ENCODE results near the gene ZMYND10.

ZMYND10 gene

DNA sequence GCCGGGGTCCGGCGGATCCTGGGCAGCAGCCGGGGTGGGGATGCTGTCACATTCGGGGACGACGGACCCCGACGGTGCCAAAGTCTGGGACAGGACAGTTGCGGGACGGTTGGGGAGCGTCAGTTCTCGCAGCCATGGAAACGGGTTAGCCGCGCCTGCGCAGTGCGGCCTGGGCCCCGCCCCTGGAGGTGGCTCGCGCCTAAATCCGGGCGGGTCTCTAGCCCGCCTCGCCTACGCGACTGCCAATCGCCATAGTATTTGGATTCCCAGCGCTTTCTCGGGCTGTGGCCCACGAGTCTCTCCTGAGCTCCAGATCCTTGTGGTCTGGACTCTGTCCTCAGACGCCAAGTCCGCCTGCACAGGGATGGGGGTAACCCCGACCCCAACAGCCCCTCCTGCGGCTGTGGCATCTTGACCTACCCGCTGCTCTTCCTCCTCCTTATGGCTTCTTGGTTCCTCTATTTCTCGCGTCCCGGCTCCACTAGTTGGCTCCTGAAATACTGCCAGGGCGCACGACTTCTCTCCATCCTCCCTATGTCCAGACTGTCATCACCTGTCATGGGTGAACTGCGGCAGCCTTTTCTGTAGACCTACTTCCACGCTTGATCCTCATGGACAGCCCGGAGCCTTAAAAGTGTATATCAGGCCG is at the start of gene ZMYND10:
ZMYND10 (minus strand) TSS at position 147 of the 649 bp plus-strand sequence. CDS start 153 bp downstream, outside the sequence.
- DNase-seq, result peak; percentile 85

DNA sequence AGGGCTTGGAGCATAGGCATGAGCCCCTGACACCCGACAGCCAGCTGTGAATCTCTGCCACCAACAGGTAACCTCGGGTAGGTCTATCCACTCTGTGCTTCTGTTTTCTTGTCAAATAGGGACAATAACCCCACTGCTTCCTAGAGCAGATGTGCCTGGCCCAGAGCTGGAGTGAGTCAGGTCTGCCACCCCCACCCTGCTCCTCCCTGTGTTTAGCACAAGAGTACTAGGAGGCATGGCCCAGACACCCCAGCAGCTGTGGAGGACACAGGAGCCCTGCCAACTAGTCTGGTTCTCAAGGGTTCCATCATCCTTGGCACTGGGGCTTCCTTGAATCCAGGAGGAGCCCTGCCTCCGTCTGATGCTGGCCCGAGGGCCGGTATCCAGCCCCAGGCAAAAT is 47.5 kb upstream of the ZMYND10 start:
- DNase-seq, result no peak

DNA sequence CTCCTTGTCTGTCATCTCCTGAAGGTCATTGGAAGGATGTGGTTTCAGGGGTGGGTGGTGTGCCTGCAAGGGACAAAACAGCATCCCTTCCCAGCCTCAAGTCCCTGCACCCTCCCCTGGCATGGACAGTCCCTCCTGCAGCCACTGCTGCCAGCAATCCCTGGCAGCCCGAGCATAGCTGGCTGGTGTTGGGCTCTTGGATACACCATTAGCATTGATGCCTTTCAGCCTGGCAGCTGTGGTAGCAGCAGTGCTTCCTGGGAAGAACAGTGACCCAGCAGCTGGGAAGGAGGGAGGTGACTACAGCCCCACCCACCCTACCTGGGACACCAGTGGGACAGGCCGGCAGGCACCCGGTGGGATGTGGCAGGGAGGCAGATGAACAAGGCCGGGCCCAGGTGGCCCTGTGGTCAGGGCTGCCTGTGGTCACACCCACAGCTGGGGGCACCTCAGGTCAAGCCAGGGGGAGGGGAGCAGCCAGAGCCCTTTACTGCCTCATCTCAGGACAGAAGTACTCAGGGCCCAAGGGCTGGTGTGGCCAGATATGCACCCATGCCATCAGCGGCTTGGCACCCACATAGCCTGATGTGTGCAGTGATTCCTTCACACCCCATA is 46.7 kb upstream of the ZMYND10 start:
- DNase-seq, result no peak

DNA sequence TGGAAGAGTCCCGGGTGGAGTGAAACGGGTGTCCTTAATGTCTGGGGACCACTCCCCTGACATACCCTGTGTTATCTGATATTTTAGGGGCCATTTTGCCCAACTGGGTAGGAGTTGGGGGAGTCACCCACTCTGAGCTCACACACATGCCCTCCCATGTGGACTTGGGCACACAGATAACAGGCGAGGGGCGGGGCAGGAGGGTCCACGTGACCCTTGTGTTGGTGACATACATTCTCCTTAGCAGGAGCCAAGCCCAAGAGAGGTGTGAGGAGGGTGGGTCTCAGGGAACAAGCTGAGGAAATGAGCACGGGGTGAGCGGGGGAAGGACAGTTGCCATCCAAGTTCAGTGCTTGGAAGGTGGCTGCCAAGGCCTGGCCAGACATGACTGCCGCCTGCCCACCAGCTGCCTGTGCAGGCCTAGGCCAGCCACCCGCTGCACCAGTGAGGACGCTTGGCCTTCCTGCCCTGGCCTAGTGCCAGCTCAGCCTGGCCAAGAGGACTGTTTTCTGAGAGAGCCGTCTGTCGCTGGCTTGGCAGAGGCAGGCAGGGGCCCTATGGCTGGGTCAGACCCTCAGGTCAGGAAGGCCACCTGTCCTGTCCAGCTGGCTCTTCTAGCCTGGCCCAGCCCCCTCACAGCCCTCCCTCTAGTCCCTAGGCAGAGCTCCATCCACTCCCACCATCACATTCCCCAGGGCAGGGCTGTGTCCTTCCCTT is 45.1 kb upstream of the ZMYND10 start:
- no peak for DNase-seq

DNA sequence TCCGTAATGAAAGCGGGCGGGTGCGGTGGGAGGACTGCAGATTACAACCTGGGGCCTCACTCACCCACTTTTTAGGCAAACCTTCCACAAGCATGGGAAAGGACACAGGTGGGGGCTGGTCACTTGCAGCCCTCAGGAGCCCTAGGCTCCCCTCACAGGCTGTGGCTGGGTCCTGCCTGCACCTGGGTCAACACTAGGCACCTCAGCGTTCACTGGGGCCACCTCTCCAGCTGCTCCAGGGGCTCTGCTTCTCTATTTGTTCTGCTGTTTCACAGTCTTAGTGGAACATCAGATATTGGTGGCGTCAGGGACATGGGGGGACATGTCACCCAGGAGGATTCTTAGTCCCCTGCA is 43.9 kb upstream of the ZMYND10 start:
- no peak for DNase-seq

DNA sequence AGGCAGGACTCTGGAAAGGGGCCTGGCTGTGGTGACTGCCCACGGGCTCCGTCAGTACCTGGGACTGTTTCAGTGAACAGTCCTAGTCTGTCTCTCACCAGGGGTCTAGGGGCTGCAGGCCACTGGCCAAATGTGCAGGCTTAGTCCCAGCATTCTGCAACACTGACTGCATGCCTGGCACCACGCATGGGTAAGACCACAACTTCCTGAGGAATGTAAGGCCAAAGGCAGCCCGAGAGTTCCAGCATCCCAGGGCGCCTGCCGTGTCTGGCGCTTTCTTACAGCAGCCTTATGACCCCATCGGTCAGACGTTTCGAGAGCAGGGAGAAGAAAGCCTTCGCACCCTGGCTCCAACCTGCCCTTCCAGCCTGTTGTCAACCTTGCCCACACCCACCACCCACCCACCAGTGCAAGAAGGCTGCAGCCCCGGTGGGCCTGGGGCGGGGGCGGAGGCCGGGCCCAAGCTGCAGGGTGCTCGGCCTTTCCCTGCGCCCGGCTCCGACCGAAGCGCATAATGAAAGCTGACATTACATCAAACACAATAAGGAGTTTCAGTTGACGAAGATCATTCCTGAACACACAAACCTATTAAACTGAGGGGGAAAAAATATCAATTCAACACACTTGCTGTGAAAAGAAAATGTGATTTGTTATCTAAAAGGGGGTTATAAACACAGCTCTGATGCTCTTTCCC is 43.3 kb upstream of the ZMYND10 start:
- no peak for DNase-seq

DNA sequence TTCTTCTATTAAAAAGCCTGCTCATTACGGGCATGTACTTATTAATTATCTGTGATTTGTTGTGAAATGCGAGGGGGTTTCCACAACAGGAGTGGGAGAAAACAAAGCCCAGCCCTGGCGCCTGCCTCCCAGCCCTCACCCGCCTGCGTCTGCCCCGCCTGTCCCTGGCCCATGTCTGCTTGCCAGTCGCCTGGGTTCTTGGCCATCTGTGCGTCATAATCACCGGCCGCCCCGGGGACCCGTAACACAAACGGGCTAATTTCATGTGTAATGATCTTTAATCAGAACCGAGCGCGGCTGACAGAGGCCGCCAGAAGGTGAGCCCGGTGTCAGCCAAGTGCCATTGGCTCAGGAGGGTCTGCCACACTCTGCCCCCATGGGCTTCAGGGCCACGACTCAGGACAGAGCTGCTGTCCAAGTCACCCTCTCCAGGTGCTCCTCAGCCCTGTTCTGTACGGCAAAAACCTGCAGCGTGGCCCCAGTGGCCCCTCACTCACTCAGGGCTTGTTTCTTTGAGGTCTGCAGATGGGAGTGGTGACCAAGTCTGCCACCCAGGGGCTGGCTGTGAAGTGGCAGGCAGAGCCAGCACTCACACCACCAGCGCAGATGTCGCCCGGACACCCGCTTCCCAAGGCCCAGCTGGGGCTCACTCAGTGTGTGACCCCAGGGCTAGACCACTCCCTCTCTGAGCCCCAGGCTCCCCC is 42.6 kb upstream of the ZMYND10 start:
- no peak for DNase-seq

DNA sequence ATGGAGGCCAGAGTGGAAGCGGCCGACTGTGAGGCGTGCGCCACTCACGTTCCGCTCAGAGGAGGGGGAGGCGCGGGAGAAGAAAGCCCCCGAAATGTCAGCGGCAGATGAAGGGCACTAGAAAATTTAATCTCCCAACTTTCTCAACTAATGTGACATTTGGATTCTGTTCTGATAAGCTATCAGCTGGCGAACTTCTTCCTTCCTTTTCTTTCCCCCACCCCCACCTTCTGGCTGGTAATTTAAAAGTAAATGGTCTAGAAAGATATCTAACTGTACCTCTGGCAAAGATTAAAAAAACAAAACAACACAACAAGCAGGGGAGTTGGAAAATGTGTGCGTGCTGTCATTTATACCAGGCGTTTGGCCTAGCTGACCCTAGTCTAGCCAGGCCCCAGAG is 40.2 kb upstream of the ZMYND10 start:
- DNase-seq, result no peak

DNA sequence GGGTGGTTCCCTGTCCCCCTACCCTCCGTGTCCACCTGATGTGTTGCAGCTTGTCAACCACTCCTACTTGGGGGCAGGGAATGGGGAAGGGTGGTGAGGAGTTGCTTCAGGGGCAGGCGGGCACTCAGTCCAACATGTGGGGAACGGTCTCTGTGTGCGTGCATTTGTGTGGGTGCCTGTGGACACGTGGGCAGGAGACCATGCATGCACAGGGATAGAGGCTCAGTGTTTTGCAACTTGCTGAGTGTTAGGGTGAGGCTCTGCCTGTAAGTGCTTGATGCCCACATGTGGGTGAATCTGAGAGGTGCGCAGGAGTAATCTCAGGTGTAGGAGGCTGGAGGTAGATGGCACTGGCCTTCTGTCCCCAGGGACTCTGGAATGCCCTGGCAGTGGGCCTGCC is 38.2 kb upstream of the ZMYND10 start:
- no peak for DNase-seq

DNA sequence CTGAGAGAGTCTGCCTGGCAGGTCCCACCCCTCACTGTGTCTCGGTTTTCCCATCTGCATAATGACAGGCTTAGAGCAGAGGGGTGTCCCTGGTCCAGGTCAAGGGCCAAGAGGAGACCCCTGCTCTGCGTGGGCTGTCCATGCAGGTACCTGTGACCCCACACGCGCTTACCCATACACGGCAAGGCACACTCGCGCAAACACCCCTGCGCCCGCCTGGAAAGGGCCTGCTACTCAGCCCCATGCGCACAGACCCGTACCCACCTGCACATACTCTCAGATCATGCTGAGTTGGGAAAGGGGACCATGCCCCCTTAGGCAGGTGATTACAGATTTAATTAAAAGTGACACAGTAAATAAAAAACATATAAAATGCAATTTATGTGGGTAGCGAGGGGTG is 37.2 kb upstream of the ZMYND10 start:
- no peak for DNase-seq

DNA sequence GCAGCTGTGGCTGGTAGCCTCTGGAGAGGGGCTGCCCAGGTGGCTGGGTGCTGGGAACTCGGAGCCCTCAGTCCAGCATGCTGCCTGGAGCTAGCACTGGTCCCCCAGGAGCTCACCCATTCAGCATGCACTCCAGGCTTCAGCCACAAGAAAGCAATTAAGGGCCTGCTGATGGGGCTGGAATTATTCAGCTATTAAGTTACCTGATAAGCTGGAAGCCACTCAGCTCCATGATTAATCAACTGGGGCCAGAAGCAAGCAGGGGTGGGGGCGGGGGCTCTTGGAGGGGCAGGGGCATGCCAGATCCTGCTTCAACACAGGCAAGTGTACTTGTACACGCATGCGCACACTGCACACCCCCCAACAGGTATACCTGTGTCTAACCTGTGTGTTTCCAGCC is 35.9 kb upstream of the ZMYND10 start:
- no peak for DNase-seq

DNA sequence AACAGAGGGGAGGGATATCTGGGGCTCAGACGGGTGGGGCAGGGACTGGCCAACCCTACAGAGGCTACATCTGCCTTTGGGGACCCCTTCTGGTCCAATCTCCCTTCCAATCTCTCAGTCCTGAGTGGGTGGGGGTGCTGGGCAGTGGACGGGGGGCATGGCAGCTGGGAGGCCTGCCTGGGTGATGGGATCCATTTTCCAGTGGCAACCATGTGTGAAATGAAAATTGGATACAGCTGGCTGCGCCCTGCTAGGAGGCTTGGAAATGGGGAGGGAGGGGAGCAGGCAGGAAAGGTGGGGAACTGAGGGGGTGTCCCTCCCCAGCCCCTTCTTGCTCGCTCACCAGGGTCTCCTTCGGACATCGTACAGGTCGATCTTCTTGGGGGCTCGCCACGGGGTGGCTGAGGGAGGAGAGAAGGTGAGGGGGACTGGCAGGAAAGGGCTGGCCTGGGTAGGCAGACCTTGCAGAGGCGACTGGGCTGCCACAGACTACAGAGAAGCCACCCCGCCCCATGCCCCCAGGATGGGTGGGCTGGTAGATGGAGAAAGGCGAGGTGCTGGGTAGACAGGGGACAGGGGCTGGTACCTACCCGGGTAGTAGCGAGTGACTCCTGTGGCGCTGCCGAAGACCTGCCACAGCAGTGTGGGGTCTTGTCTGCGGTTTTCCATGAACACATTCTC is 35.0 kb upstream of the ZMYND10 start:
- no peak for DNase-seq

DNA sequence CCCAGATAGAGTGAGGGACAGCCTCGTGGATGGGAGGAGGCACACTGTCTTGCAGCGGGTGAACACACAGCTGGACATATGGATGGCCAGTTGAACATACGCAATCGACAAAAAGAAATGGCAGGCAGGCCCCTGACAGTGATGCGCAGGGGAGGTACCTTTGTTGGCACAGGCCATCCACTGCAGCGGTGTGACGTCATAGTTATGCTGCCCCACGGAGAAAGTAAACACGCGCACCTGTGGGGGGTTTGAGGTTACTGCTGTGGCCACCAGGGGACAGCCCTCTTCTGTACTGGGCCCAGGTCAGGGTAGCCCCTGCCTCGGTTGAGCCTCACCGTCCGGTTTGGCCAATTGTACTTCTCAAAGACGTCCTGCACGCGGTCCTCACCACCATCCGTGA is 33.2 kb upstream of the ZMYND10 start:
- DNase-seq, result no peak

DNA sequence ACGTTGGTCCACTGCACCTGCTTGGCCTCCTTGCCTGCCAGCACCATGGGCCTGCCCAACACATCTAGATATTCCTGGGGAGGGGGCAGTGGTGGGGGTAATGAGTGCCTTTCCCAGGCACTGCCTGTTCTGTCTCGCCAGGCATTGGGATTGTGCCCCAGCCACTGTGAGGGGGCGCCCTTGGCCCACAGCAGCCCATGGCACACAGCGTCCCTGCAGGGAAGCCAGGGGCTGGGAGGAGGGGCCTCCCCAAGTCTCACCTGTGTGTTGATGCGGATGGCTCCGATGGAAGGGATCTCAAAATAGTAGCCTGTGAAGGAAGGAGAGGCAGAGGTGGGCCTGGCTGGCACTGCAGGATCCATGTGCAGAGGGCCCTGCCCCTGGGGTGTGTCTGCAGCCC is 32.5 kb upstream of the ZMYND10 start:
- DNase-seq, result no peak

DNA sequence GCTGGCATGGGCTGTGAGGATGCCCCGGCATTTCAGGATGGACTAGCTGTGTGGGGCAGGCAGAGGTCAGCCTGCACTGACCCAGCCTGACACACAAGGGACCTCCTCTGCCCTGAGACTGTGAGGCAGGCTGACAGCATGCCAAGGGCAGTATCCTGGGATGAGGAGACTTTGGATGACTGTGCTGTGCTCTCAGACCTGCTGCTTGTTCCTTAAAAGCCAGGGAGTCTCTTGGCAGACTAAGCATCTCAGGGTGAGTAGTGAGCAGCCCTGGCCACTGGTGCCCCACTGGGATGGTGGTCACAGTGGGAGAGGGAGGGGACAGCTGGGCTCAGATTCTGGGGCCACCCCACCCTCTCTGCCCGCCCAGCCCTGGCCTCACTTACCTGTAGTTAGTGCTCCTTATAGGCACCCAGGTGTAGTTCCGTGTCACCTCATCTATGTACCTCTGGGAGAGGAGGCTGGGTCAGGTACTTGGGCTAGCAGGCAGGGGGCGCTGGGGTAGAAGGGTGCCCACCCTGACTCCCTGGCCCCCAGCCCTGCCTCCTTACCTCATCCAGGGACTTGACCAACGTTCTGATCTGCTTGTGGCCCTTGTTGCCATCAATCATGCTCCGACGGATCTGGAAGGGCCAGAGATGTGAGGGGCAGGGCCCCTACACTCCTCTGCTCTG is 29.9 kb upstream of the ZMYND10 start:
- no peak for DNase-seq

DNA sequence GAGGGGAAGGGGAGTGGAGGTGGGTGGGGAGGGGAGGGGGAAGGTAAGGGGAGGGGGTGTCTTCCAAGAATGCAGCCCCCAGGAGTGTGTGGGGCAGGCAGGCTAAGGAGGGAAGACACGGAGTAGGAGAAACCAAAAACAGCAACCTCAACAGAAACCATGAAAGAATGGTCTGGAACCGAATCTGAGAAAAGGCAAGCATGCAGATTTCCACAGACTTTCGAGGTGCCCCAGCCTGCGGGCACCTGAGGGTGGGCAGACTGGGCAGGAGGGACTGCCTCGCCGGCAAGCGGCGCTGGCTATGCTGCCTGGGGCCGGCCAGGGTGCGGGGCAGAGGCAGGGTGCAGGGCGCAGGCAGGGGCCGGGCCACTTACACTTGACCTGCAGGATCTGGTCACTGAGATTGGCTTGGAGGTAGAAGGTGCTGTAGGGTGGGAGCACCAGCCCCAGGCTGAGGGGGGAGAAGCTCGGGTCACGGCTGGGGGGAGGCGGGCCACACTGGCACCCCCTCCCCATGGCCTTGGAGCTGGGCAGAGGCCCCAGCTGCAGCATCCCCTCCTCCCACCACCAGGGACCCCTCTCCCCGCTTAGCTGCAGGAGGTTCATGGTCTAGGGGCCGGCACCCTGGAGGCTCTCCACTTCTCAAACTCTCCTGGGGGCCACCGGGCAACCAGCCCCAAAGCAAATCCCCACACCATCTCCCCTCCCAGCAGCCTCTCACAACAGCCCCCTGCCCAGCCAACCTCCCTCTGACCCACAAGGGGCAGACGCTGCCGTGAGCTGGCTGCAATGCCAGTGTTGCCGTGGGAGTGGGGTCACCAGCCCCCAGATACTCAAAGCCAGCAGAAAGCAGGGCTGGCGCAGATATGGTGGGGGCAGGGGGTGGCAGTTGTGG is 29.1 kb upstream of the ZMYND10 start:
- no peak for DNase-seq

DNA sequence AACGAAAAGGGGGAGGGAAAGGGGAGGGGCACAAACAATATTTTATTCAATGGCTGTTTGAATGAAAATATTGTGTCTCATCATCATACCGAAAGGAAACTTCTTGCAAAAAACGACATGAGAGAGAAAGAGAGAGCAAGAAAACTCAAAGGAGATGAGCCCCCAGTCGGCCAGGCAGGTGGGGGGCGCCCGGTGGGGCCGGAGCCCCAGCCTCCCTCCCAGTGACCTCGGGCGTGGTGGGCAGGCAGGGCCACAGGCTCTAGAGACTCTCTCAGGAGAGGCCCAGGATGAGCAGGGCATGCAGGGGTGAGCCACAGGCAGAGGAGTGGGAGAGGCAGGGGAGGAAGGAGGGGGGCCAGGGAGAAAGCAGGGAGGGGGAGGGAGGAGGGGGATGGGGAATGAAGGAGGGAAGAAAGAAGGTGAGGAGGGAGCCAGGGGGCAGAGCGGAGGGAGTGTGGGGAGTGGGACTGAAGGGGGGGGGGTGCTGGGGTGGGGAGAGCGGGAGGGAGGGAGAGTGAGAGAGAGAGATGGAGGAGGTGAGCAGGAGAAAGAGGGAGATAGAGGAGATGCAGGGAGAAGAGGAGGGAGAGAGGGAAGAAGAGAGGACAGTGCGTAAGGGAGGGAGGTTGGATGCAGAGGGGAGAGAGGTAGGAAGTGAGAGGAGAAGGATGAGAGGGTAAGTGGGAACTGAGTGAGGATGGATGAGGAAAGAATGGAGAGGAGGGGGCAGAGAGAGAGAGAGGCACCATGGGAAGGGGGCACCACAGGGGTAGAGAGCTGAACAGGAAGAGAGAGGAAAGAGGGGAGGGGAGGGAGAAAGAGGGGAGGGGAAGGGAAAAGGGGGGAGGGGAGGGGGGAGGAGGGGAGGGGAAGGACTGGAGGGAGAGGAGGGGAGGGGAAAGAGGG is 27.9 kb upstream of the ZMYND10 start:
- DNase-seq, result no peak

DNA sequence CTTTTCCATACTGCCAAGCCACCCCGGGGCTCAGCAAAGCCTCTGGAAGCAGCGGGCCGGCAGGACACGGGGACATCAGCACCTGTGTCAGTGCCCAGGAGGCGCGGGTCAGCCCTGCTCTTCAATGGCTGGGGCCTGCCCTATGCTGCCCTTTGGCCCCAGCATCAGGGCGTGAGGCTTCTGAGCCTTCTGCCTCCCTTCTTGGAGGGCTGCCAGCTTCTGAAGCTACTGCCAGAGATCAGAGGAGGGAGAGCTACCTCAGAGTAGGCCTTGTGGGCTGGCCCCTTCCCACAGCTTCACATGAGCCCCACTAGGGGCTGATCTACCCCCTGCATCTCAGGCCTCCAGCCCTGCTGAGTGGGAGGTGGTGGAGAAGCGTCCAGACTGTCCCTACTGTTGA is 26.8 kb upstream of the ZMYND10 start:
- DNase-seq, result no peak

DNA sequence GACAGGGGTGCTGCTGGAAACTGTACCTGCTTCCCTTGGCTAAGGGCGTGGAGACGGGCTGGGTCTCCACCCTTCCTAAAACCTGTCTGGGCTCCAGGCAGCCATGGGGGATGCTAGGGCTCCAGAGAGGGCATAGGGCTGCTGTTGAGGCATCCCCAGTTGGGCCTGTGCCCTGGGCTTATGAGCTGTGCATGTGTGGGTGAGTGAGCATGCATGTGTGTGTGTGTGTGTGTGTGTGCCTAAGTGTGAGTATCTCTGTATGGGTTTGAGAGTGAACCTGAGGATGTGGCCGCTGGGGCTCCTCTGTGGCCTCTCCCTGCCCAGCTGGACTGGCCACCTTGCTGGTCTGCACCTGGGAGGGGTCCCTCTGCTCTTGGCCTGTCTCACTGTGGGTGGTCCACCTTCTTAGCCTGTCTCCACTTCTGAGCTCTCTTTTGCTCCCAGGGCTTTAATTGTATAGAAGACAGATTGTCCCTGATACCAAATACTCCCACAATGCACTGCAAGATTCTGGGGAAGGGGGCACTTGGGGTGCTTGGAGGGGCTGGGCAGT is 25.7 kb upstream of the ZMYND10 start:
- DNase-seq, result no peak

DNA sequence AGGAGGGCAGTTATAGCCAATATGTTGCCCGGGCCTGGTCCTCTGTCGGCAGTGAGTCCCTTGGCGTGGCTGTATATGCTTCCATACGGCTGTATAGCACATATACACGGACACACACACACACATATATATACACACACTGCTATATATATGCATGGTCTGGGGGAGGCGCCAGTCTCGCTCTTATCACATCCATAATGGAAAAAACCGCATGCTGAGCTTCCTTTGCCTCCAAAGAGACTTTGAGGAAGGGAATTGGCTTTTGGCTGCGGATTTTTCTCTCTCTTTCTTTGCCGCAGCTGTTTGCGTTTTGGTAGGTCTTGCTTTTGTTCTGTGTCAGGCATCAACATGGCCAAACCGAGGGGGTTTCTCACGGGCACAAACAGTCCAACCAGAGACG is 25.1 kb upstream of the ZMYND10 start:
- no peak for DNase-seq
